Naive thymus-derived CD8-positive, alpha-beta T cell (primary cell): ENCODE results near the gene TDO2. TPM values are rescaled to one million over a fixed set of nuclear protein-coding genes. Genes with fewer than 3 reads are reported as not detected.

Source experiments
- ATAC-seq, 2 donors: fragments of 150-1000 bp; cut with Tn5 transposase in 1 of 2; sonication (Bioruptor Pico), chemical (Tn5 transposase) in 1 of 2; 1 replicate in 1 of 2; 2 replicates in 1 of 2; pipeline ENCODE4 v1.10.0; 2021; ENCODE audit warnings: mild to moderate bottlenecking in 2 of 2, moderate library complexity in 2 of 2
- POLR2A ChIA-PET: fragments of 350-600 bp; sonication (Branson Sonifier 250); formaldehyde crosslinking; loops from one replicate; lab custom pipeline; 2021; ENCODE audit warnings: antibody characterized with exemption; lab: Charles Lee
- DNase-seq, 10 donors: peaks; one replicate each; pipeline versions ENCODE4 v3.0.0 to v3.0.0-alpha.2; 2020 to 2022
- H3K27ac Mint-ChIP-seq, 10 donors: one replicate each; pipeline ENCODE4 v1.8.0; 2020 to 2022; ENCODE audit warnings: mild to moderate bottlenecking in 10 of 10, mixed read lengths in 10 of 10, moderate library complexity in 4 of 10, inconsistent platforms in 1 of 10
- H3K27me3 Mint-ChIP-seq, 5 donors: one replicate each; pipeline ENCODE4 v1.8.0; 2021 to 2022; ENCODE audit warnings: mixed read lengths in 5 of 5
- H3K36me3 Mint-ChIP-seq, 3 donors: one replicate each; pipeline ENCODE4 v1.8.0; 2020 to 2022; ENCODE audit warnings: mixed read lengths in 3 of 3, mild to moderate bottlenecking in 2 of 3, inconsistent platforms in 1 of 3
- H3K4me1 Mint-ChIP-seq, 4 donors: one replicate each; pipeline ENCODE4 v1.8.0; 2021 to 2022; ENCODE audit warnings: mixed read lengths in 4 of 4
- H3K4me3 Mint-ChIP-seq, 10 donors: one replicate each; pipeline ENCODE4 v1.8.0; 2020 to 2022; ENCODE audit warnings: mild to moderate bottlenecking in 10 of 10, mixed read lengths in 10 of 10, moderate library complexity in 6 of 10, inconsistent platforms in 1 of 10
- H3K9me3 Mint-ChIP-seq, 9 donors: one replicate each; pipeline ENCODE4 v1.8.0; 2020 to 2022; ENCODE audit warnings: mixed read lengths in 9 of 9, mild to moderate bottlenecking in 3 of 9, inconsistent platforms in 1 of 9, moderate library complexity in 1 of 9
- polyA plus RNA-seq, 3 donors: library from polyadenylated mRNA; unstranded; fragments of 300-500 nt; fragmentation: Illumina TruSeq; gene quantifications; one replicate each; pipeline ENCODE4 v1.2.3, GENCODE V29; 2021
- total RNA-seq, 8 experiments: library from RNA in 2 of 8; stranded (reverse) in 2 of 8; gene quantifications; one replicate each; pipeline ENCODE4 v1.2.3 and lab custom pipeline; 2021 to 2026

The TDO2 gene
- not detected for total RNA-seq
- not detected for polyA plus RNA-seq
- 0 reads per million in 6 experiments for total RNA-seq (lab: John Stamatoyannopoulos, UW)

GRCh38 chr4:155903453-155903852 lies at the start of gene TDO2:
Gene TDO2 (plus strand): TSS chr4:155903696. CDS start chr4:155903759, 63 bp downstream.
- Mint-ChIP-seq H3K9me3 (peaks cover 0 to 4% (median under 1%) of the 10 kb centered on the region in 9 donors), H3K4me3 (no peak within 1 kb of the TSS), H3K4me1 (no peaks in the 10 kb centered on the region), H3K27me3 (peaks cover 3 to 10% (median 6%) of the 10 kb centered on the region in 5 donors), H3K36me3 (no peaks in the 10 kb centered on the region), H3K27ac (no peak within 1 kb of the TSS)
- POLR2A ChIA-PET, result no interaction called here
- ATAC-seq (no peak), DNase-seq (no peak)

DNA sequence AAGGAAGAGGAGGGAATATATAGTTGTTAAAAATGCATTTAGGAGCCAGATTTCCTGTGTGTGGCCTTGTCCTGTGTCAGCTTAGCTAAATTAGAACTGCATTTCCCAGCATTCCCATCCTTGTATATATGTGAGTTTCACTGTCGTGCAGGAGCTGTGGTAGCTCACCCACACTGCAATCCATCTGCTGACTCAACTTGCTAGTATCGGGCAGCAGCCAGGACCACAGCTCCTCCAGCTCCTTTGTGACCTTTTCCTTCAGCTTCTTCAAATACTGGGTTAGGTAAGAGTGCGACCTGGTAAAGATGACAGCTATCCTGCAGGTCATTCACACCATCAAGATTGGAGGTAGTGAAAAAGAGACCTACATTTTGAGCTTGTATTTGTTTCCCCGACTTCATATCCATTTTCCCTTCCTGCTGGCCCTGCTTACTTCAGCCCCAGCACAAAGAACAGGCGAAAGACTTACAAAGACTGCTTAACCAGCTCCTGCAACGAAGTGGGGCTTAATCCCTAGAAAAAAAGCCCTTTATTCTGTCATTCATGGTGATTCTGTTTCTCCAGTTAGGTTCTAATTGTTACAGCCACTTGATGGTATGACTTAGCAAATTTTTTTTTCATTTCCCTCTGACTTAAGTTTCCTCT lies 48.8 kb upstream of the TDO2 start:
- Mint-ChIP-seq H3K36me3 (peaks cover 0 to 2% (median 0%) of the 10 kb centered on the region in 3 donors), H3K27me3 (peaks cover 3 to 14% (median 6%) of the 10 kb centered on the region in 5 donors), H3K9me3 (peaks cover 0 to 3% (median 0%) of the 10 kb centered on the region in 9 donors), H3K4me3 (no peak overlapping the region), H3K4me1 (no peaks in the 10 kb centered on the region), H3K27ac (no peak overlapping the region)
- DNase-seq (no peak), ATAC-seq (no peak)
- POLR2A ChIA-PET, result no interaction called here

- DNase-seq, result no peak
- ATAC-seq, result no peak
- no peaks in the 10 kb centered on the region for H3K9me3 Mint-ChIP-seq
- no peaks in the 10 kb centered on the region for H3K36me3 Mint-ChIP-seq
- peaks cover 3 to 9% (median 5%) of the 10 kb centered on the region in 5 donors for H3K27me3 Mint-ChIP-seq
- no peak overlapping the region for H3K4me3 Mint-ChIP-seq
- H3K27ac Mint-ChIP-seq, result no peak overlapping the region
- H3K4me1 Mint-ChIP-seq, result no peaks in the 10 kb centered on the region
- POLR2A ChIA-PET, result no interaction called here
These were observed 47.6 kb upstream of the TDO2 start for GRCh38 chr4:155855897-155856296.

DNA sequence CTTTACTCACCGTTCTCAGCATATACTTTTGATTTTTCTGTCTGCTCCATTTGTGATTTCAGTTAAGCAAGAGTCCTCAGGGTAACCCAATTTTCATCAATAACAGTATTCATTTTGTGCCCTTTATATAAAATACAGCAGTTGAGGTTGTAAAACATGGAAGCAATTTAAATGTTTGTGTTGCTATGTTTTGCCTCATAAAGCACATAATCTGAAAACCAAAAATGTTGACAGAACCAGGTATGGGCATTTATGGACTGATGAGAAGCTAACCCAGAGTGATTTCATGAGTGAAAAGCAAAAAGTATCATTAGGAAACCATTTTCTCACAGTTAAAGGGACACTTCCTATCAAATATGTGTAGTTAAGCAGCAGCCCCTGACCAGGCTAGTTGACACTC lies 37.3 kb upstream of the TDO2 start, which contains the start of gene ASIC5:
Gene ASIC5, minus strand, starts transcription at position 101 of the 400 bp plus-strand sequence. Its CDS starts 51 bp downstream, at position 50.
- Mint-ChIP-seq H3K36me3 (peaks cover 0 to 14% (median 2%) of the 10 kb centered on the region in 3 donors), H3K27me3 (peaks cover 0 to 6% (median 1%) of the 10 kb centered on the region in 5 donors), H3K4me1 (no peaks in the 10 kb centered on the region), H3K9me3 (peaks cover 0 to 22% (median 5%) of the 10 kb centered on the region in 9 donors), H3K4me3 (no peak within 1 kb of the TSS), H3K27ac (no peak within 1 kb of the TSS)
- no peak for ATAC-seq
- POLR2A ChIA-PET, result no interaction called here
- DNase-seq, result no peak

DNA sequence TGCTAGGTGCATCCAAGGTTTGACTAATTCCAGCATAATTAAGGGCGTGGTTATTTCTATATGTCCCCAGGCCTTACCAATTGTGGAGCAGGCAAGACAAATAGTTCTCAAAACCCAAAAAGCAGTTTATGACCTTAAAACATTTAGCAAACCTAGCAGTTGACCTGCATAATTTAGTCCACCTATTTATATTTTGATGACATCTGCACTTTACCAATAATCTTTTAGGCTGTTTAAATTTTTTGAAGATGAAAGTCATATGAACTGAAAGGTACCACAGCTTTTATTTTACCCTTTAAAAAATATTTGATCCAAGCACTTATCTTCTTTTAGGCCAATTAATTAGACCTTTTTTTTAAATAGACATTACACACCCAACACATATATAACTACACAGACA lies 27.6 kb upstream of the TDO2 start:
- ATAC-seq, result no peak
- no peaks in the 10 kb centered on the region for H3K36me3 Mint-ChIP-seq
- no peaks in the 10 kb centered on the region for H3K4me1 Mint-ChIP-seq
- POLR2A ChIA-PET, result no interaction called here
- peaks cover 0 to 6% (median 3%) of the 10 kb centered on the region in 5 donors for H3K27me3 Mint-ChIP-seq
- no peak overlapping the region for H3K4me3 Mint-ChIP-seq
- H3K9me3 Mint-ChIP-seq, result peaks cover 0 to 18% (median 0%) of the 10 kb centered on the region in 9 donors
- DNase-seq, result no peak
- H3K27ac Mint-ChIP-seq, result no peak overlapping the region

- POLR2A ChIA-PET, result no interaction called here
- Mint-ChIP-seq H3K9me3 (peaks cover 0 to 18% (median 0%) of the 10 kb centered on the region in 9 donors), H3K36me3 (peaks cover 0 to under 1% (median 0%) of the 10 kb centered on the region in 3 donors), H3K4me1 (no peaks in the 10 kb centered on the region), H3K27me3 (peaks cover 0 to 11% (median 0%) of the 10 kb centered on the region in 5 donors), H3K4me3 (no peak overlapping the region), H3K27ac (no peak overlapping the region)
- no peak for DNase-seq
- no peak for ATAC-seq
These were observed 25.5 kb upstream of the TDO2 start for GRCh38 chr4:155877971-155878370.

DNA sequence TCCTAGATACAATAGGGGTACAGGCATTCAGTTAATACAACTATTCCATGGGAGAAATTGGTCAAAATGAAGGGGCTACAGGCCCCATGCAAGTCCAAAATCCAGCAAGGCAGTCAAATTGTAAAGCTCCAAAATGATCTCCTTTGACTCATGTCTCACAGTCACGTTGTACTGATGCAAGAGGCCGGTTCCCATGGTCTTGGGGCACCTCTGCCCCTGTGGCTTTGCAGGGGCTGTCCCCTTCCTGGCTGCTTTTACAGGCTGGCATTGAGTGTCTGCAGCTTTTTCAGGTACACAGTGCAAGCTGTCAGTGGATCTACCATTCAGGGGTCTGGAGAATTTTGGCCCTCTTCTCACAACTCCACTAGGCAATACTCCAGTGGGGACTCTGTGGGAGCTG lies 24.9 kb upstream of the TDO2 start:
- H3K4me3 Mint-ChIP-seq, result no peak overlapping the region
- POLR2A ChIA-PET, result no interaction called here
- peak overlapping the region in 1 of 10 donors; percentile 1 for H3K27ac Mint-ChIP-seq
- ATAC-seq (no peak), DNase-seq (no peak)
- peaks cover 0 to 4% (median 0%) of the 10 kb centered on the region in 3 donors for H3K36me3 Mint-ChIP-seq
- H3K4me1 Mint-ChIP-seq, result no peaks in the 10 kb centered on the region
- H3K9me3 Mint-ChIP-seq, result peaks cover 0 to 18% (median 0%) of the 10 kb centered on the region in 9 donors
- H3K27me3 Mint-ChIP-seq, result peaks cover 0 to 16% (median 2%) of the 10 kb centered on the region in 5 donors

GRCh38 chr4:155879767-155880166 lies 23.7 kb upstream of the TDO2 start:
- H3K27me3 Mint-ChIP-seq, result peaks cover 0 to 20% (median 3%) of the 10 kb centered on the region in 5 donors
- H3K4me3 Mint-ChIP-seq, result no peak overlapping the region
- DNase-seq (no peak), ATAC-seq (no peak)
- peaks cover 0 to 4% (median 0%) of the 10 kb centered on the region in 3 donors for H3K36me3 Mint-ChIP-seq
- H3K27ac Mint-ChIP-seq, result no peak overlapping the region
- POLR2A ChIA-PET, result no interaction called here
- no peaks in the 10 kb centered on the region for H3K4me1 Mint-ChIP-seq
- peaks cover 0 to 18% (median 3%) of the 10 kb centered on the region in 9 donors for H3K9me3 Mint-ChIP-seq

GRCh38 chr4:155881555-155881954 lies 21.9 kb upstream of the TDO2 start:
- POLR2A ChIA-PET, result no interaction called here
- no peak for ATAC-seq
- Mint-ChIP-seq H3K4me3 (no peak overlapping the region), H3K36me3 (peaks cover 0 to 4% (median 0%) of the 10 kb centered on the region in 3 donors), H3K27me3 (peaks cover 0 to 20% (median 3%) of the 10 kb centered on the region in 5 donors), H3K9me3 (peaks cover 0 to 9% (median 3%) of the 10 kb centered on the region in 9 donors), H3K4me1 (no peaks in the 10 kb centered on the region), H3K27ac (no peak overlapping the region)
- DNase-seq, result no peak

DNA sequence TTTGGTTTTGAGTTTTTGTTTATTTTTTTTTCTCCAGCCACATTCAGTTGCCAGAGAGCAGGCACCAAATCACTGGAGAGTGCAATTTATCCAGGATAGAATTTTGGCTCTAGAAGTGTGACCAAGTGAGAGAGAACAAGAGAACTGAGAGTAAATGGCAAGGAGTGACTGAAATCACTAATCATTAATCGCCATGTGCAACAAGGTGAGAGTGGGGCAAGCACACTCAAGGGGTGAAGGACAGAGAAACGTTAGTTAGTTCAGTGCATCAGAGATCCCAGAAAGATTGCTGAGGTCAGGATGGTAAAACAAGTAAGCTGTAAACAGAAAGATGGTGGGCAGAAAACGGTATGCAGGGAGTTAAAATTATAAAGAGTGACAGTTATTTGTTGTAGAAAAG lies 19.6 kb upstream of the TDO2 start:
- Mint-ChIP-seq H3K36me3 (peaks cover 0 to 4% (median 0%) of the 10 kb centered on the region in 3 donors), H3K4me1 (no peaks in the 10 kb centered on the region), H3K9me3 (peaks cover 0 to 3% (median 0%) of the 10 kb centered on the region in 9 donors), H3K27me3 (peaks cover 0 to 17% (median 5%) of the 10 kb centered on the region in 5 donors), H3K4me3 (no peak overlapping the region), H3K27ac (no peak overlapping the region)
- no peak for DNase-seq
- POLR2A ChIA-PET, result no interaction called here
- ATAC-seq, result no peak

DNA sequence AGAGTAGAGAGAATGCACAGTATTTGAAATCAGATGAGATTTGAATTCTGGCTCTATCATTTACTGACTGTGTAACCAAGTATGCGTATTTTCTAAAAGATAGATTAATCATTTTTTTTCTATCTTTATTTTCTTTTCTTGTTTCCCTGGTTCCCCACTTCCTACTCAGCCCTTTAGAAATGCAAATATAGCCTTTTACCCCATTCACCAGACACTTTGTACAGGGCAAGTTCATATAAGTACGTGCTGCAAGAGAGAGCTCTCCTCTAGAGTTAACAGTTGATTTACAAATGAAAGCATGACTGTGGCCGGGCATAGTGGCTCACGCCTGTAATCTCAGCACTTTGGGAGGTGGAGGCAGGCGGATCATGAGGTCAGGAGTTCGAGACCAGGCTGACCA lies 17.8 kb upstream of the TDO2 start:
- Mint-ChIP-seq H3K27me3 (peaks cover 3 to 16% (median 11%) of the 10 kb centered on the region in 5 donors), H3K4me1 (no peaks in the 10 kb centered on the region), H3K9me3 (peaks cover 0 to 3% (median 0%) of the 10 kb centered on the region in 9 donors), H3K36me3 (peaks cover 0 to 4% (median 0%) of the 10 kb centered on the region in 3 donors), H3K27ac (no peak overlapping the region), H3K4me3 (no peak overlapping the region)
- DNase-seq (no peak), ATAC-seq (no peak)
- POLR2A ChIA-PET, result no interaction called here

DNA sequence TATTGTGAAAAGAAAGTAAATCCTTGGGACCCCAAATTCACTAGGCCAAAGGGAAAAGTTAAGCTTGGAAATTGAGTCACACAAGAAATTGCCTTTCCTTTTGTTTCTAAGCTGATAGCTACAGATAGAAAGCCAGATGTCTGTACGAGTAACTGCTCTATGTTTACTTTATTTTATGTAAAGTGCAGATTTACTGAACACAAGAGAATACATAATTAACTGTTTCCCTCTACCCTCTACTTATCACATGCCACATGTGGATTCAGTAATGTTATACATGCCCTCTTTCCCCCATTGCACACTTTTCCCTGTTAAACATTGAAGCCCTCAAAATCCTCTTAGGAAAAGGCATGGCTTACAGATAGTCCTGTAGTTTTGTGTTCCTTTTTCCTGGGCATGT lies 16.5 kb upstream of the TDO2 start:
- POLR2A ChIA-PET, result no interaction called here
- Mint-ChIP-seq H3K36me3 (peaks cover 0 to 6% (median 0%) of the 10 kb centered on the region in 3 donors), H3K27me3 (peaks cover 8 to 22% (median 18%) of the 10 kb centered on the region in 5 donors), H3K27ac (no peak overlapping the region), H3K4me3 (no peak overlapping the region), H3K9me3 (peaks cover 0 to 7% (median under 1%) of the 10 kb centered on the region in 9 donors), H3K4me1 (no peaks in the 10 kb centered on the region)
- DNase-seq (no peak), ATAC-seq (no peak)

DNA sequence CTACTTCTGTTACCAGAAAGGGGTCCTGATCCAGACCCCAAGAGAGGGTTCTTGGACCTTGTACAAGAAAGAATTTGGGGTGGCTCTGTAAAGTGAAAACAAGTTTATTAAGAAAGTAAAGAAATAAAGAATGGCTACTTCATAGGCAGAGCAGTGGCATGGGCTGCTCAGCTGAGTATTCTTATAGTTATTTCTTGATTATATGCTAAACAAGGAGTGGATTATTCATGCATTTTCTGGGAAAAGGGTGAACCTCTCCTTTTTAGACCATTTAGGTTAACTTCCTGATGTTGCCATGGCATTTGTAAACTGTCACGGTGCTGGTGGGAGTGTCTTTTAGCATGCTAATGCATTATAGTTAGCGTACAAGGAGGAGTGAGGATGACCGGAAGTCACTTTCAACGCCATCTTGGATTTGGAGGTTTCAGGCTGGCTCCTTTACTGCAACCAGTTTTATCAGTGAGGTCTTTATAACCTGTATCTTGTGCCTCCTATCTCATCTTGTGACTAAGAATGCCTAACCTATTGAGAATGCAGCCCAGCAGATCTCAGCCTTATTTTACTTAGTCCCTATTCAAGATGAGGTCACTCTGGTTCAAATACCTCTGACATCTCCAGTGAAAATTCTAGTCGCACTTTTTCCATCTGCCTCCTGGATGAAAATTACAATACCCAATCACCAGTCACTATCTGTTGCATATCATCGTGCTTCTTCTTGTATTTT lies 15.5 kb upstream of the TDO2 start:
- no peak overlapping the region for H3K4me3 Mint-ChIP-seq
- DNase-seq (no peak), ATAC-seq (no peak)
- no peak overlapping the region for H3K27ac Mint-ChIP-seq
- H3K9me3 Mint-ChIP-seq, result peaks cover 0 to 7% (median 2%) of the 10 kb centered on the region in 9 donors
- peaks cover 8 to 29% (median 22%) of the 10 kb centered on the region in 5 donors for H3K27me3 Mint-ChIP-seq
- peaks cover 0 to 12% (median 0%) of the 10 kb centered on the region in 3 donors for H3K36me3 Mint-ChIP-seq
- POLR2A ChIA-PET, result no interaction called here
- H3K4me1 Mint-ChIP-seq, result no peaks in the 10 kb centered on the region
